ENCODE measurements around the gene TLE1. TPM values are rescaled to one million over a fixed set of nuclear protein-coding genes. Genes with fewer than 3 reads are reported as not detected.

The TLE1 gene
- total and polyA plus RNA-seq, 10 of the 15 experiments (the other 5 are each of a cell fraction or from before 2014, with no cell fraction given): 0.04 to 0.23 (median 0.10) TPM; not detected in 6

DNA sequence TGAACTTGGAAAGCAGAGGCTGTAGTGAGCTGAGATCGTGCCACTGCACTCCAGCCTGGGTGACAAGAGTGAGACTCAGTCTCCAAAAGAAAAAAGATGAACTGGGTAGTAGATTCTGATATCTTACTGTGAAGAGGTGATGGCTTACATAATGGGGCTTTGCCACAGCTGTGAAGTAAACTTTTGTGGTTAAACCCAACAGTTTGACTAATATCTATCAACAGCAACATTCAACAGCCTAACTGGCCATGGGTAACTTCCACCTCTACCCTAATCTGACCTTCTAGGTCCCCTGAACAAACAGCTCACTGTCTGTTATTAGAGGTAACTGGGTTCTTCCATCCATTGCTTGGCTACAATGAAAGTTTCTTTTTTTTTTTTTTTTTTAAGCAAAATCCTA, 52.1 kb downstream of the TLE1 start (continued):
- TF ChIP-seq, protein P1, sequence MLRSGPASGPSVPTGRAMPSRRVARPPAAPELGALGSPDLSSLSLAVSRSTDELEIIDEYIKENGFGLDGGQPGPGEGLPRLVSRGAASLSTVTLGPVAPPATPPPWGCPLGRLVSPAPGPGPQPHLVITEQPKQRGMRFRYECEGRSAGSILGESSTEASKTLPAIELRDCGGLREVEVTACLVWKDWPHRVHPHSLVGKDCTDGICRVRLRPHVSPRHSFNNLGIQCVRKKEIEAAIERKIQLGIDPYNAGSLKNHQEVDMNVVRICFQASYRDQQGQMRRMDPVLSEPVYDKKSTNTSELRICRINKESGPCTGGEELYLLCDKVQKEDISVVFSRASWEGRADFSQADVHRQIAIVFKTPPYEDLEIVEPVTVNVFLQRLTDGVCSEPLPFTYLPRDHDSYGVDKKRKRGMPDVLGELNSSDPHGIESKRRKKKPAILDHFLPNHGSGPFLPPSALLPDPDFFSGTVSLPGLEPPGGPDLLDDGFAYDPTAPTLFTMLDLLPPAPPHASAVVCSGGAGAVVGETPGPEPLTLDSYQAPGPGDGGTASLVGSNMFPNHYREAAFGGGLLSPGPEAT (IDR thresholded peaks at IDR 0.05; ENCODE audit: low read depth): no peak

DNA sequence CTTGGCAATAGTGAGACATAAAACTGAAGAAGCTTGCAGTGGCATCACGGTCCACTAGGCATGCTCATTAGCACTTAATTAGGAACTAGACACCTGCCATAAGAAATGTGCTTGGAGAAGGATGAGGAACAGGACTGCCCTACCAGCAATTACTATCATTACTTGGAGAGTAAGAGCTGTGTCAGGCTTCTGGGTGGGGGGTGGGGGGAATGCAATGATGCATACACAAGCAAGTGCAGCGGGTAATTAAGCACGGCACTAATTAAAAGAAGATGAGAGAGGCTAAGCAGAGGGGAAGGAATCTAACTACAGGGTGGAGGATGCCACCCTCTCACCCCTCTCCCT, 53.1 kb downstream of the TLE1 start:
- Histone ChIP-seq H4K20me1 (ENCODE audit: control insufficient read depth, insufficient read depth) (no peaks in the 10 kb centered on the region), H3K4me2 (ENCODE audit: control insufficient read depth, insufficient read depth) (no peak overlapping the region), H3K27me3 (replicated peaks in 1 of 2; ENCODE audit: control insufficient read depth in 2 of 2, insufficient read depth in 2 of 2, low read length in 1 of 2) (no peaks in the 10 kb centered on the region), H3K4me3 (no peak overlapping the region), H3K79me2 (ENCODE audit: control insufficient read depth, insufficient read depth, low read length) (no peaks in the 10 kb centered on the region), H2AFZ (ENCODE audit: control insufficient read depth, low read depth, low read length) (no peak overlapping the region), H3K4me1 (ENCODE audit: control insufficient read depth, insufficient read depth, low read length) (no peaks in the 10 kb centered on the region), H3K9ac (ENCODE audit: control insufficient read depth, insufficient read depth, low read length) (no peak overlapping the region), H3K36me3 (ENCODE audit: control insufficient read depth in 2 of 2, insufficient read depth in 2 of 2, low read length in 1 of 2) (no peaks in the 10 kb centered on the region), H3K27ac (ENCODE audit: control insufficient read depth, insufficient read depth) (no peak overlapping the region), H3K9me3 (replicated peaks; ENCODE audit: control insufficient read depth, insufficient read depth, low read length) (no peaks in the 10 kb centered on the region)
- ChIA-PET SMC1A (ENCODE audit: uncharacterized antibody, unreplicated experiment) (no interaction called here), CTCF (no interaction called here), RAD21 (ENCODE audit: unreplicated experiment) (no interaction called here), POLR2A (no interaction called here)
- no peak for FAIRE-seq
- ATAC-seq: no peak
- BruUV-seq (replicated peaks): no TSS peak
- in situ Hi-C loops (cut with MboI): no loop called here
- TF ChIP-seq RAD21 (IDR thresholded peaks at IDR 0.05; ENCODE audit: insufficient read depth, low read depth, low read length): no peak
- 39% methylated on average over 3 of the region's 3 CpGs for WGBS (ENCODE audit: insufficient coverage, insufficient replicate concordance, low lambda C conversion rate, missing lambda C conversion rate)
- DNase-seq (ENCODE audit: low read depth, low spot score): no peak
- intact Hi-C loops (cut with micrococcal nuclease; ENCODE audit: unreplicated experiment): no loop called here

DNA sequence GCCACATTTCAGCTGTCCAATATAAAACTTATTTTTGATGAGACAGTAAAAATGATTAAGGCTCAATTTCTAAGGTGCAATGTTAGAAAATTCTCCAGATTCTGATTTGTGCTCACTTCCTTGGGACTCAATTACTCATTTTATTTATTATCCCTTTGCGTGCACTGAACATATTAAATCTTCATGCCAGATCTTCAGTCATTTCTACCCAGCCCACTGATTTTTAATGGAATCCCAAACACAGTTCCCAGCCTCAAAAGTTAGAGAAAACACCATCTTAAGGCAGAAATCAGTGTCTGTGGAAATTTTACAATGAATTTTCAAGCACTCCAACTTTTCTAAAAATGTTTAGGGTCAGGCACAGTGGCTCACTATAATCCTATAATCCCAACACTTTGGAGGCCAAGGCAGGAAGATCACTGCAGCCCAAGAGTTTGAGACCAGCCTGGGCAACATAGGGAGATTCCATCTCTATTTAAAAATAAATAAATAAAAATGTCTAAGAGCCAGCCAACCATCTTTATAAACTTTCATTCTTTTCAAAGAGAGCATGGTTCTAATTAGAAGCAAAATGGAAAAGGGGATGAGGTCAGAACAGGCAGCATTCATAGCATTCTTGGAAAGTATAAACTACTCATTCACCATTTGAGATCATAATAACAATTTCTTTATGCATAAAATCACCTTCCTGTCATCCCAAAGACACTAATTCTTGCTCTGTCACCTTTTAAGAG, 53.7 kb downstream of the TLE1 start:
- RAD21 ChIA-PET (ENCODE audit: unreplicated experiment): no interaction called here
- H3K4me3 ChIP-seq: no peak overlapping the region
- H3K36me3 ChIP-seq (ENCODE audit: control insufficient read depth in 2 of 2, insufficient read depth in 2 of 2, low read length in 1 of 2): no peaks in the 10 kb centered on the region
- no peak for DNase-seq (ENCODE audit: low read depth, low spot score)
- WGBS (ENCODE audit: insufficient coverage, insufficient replicate concordance, low lambda C conversion rate, missing lambda C conversion rate): 54% methylated on average over 1 of the region's 1 CpG
- H4K20me1 ChIP-seq (ENCODE audit: control insufficient read depth, insufficient read depth): no peaks in the 10 kb centered on the region
- no peak overlapping the region for H2AFZ ChIP-seq (ENCODE audit: control insufficient read depth, low read depth, low read length)
- no peaks in the 10 kb centered on the region for H3K4me1 ChIP-seq (ENCODE audit: control insufficient read depth, insufficient read depth, low read length)
- H3K79me2 ChIP-seq (ENCODE audit: control insufficient read depth, insufficient read depth, low read length): no peaks in the 10 kb centered on the region
- in situ Hi-C loops (cut with MboI): no loop called here
- H3K9ac ChIP-seq (ENCODE audit: control insufficient read depth, insufficient read depth, low read length): no peak overlapping the region
- FAIRE-seq: no peak
- POLR2A ChIA-PET: no interaction called here
- no peaks in the 10 kb centered on the region for H3K9me3 ChIP-seq (replicated peaks; ENCODE audit: control insufficient read depth, insufficient read depth, low read length)
- SMC1A ChIA-PET (ENCODE audit: uncharacterized antibody, unreplicated experiment): interaction anchor here (0.8 kb wide), 1 partner anchor 1448 kb away, joined by 3 read pairs; no protein-coding TSS in a partner anchor
- CTCF ChIA-PET: no interaction called here
- no peaks in the 10 kb centered on the region for H3K27me3 ChIP-seq (replicated peaks in 1 of 2; ENCODE audit: control insufficient read depth in 2 of 2, insufficient read depth in 2 of 2, low read length in 1 of 2)
- BruUV-seq (replicated peaks): no TSS peak
- ATAC-seq: no peak
- H3K27ac ChIP-seq (ENCODE audit: control insufficient read depth, insufficient read depth): no peak overlapping the region
- no peak overlapping the region for H3K4me2 ChIP-seq (ENCODE audit: control insufficient read depth, insufficient read depth)
- intact Hi-C loops (cut with micrococcal nuclease; ENCODE audit: unreplicated experiment): no loop called here
- TF ChIP-seq NR2C2 (IDR thresholded peaks at IDR 0.05; ENCODE audit: borderline replicate concordance, control insufficient read depth, insufficient read length, low read depth): no peak
- TF ChIP-seq BACH1 (IDR thresholded peaks at IDR 0.05; ENCODE audit: borderline replicate concordance): no peak
- TF ChIP-seq JUNB (IDR thresholded peaks at IDR 0.05): no peak
- TF ChIP-seq, protein P2, sequence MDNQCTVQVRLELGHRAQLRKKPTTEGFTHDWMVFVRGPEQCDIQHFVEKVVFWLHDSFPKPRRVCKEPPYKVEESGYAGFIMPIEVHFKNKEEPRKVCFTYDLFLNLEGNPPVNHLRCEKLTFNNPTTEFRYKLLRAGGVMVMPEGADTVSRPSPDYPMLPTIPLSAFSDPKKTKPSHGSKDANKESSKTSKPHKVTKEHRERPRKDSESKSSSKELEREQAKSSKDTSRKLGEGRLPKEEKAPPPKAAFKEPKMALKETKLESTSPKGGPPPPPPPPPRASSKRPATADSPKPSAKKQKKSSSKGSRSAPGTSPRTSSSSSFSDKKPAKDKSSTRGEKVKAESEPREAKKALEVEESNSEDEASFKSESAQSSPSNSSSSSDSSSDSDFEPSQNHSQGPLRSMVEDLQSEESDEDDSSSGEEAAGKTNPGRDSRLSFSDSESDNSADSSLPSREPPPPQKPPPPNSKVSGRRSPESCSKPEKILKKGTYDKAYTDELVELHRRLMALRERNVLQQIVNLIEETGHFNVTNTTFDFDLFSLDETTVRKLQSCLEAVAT (IDR thresholded peaks at IDR 0.05): no peak
- no peak for TF ChIP-seq CBX5 (IDR thresholded peaks at IDR 0.05; ENCODE audit: low read depth)
- TF ChIP-seq, protein P3, sequence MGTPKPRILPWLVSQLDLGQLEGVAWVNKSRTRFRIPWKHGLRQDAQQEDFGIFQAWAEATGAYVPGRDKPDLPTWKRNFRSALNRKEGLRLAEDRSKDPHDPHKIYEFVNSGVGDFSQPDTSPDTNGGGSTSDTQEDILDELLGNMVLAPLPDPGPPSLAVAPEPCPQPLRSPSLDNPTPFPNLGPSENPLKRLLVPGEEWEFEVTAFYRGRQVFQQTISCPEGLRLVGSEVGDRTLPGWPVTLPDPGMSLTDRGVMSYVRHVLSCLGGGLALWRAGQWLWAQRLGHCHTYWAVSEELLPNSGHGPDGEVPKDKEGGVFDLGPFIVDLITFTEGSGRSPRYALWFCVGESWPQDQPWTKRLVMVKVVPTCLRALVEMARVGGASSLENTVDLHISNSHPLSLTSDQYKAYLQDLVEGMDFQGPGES (IDR thresholded peaks at IDR 0.05): no peak
- no peak for TF ChIP-seq SMAD1 (IDR thresholded peaks at IDR 0.05; ENCODE audit: low read depth, partially characterized antibody)
- no peak for TF ChIP-seq RAD51 (IDR thresholded peaks at IDR 0.05)
- no peak for TF ChIP-seq ZNF384 (IDR thresholded peaks at IDR 0.05; ENCODE audit: borderline replicate concordance, low read depth, low read length)
- no peak for TF ChIP-seq CEBPB (IDR thresholded peaks at IDR 0.05; ENCODE audit: borderline replicate concordance in 1 of 2, low read depth in 2 of 2, low read length in 2 of 2)

Measured in GM12878 (cell line).